ENCODE results near the gene JAK2.

- TF ChIP-seq ZNF544 (tag by site-specific recombination; IDR thresholded peaks at IDR 0.05) (no peak), ZNF10 (tag by site-specific recombination; IDR thresholded peaks at IDR 0.05) (no peak), ZNF138 (tag by site-specific recombination; IDR thresholded peaks at IDR 0.05; ENCODE audit: borderline replicate concordance) (no peak)
Observed at GRCh38 chr9:4984621-4985385, at the start of gene JAK2.
